A673 (cell line): ENCODE data around the gene ESRRG. TPM values are rescaled to one million over a fixed set of nuclear protein-coding genes. Genes with fewer than 3 reads are reported as not detected.
"Not testable (repeated sequence)": the region's sequence is repeated elsewhere in the genome, so short reads cannot be mapped to it uniquely, and the experiment has no call there.

Source experiments
- BruUV-seq: library from RNA; stranded (reverse); fragments of 400-500 nt; replicated peaks from 2 replicates; lab custom pipeline; 2021; lab: Mats Ljungman, UMichigan
- CTCF ChIA-PET: fragments of 300-600 bp; sonication (Branson Sonifier 250); formaldehyde crosslinking; loops from one replicate; lab custom pipeline; 2022; ENCODE audit warnings: antibody characterized with exemption; lab: Charles Lee
- POLR2A ChIA-PET: fragments of 300-600 bp; sonication (Branson Sonifier 250); formaldehyde crosslinking; loops from one replicate; lab custom pipeline; 2022; ENCODE audit warnings: antibody characterized with exemption; ENCODE audit not compliant: low non-redundant PET; lab: Charles Lee
- DNase-seq: peaks from one replicate; pipeline ENCODE4 v3.0.0-alpha.2; 2015; ENCODE audit warnings: low spot score
- H3K27ac ChIP-seq: fragments of 200-600 bp; sonication (generic); 2 replicates; pipeline ENCODE4 v1.5.1; 2016; ENCODE audit warnings: mixed run types, low read depth, mild to moderate bottlenecking, mixed read lengths, antibody characterized with exemption, low read length; ENCODE audit not compliant: poor library complexity, severe bottlenecking
- H3K27me3 ChIP-seq: fragments of 200-600 bp; sonication (generic); replicated peaks from 2 replicates; pipeline ENCODE4 v1.6.1; 2017; ENCODE audit warnings: mixed run types, low read depth, mild to moderate bottlenecking, mixed read lengths, antibody characterized with exemption, low read length; ENCODE audit not compliant: insufficient read depth, poor library complexity
- H3K36me3 ChIP-seq: fragments of 200-600 bp; sonication (generic); 2 replicates; pipeline ENCODE4 v1.6.1; 2016; ENCODE audit warnings: mixed run types, mild to moderate bottlenecking, mixed read lengths, antibody characterized with exemption, low read length; ENCODE audit not compliant: insufficient read depth, poor library complexity, severe bottlenecking
- H3K4me1 ChIP-seq: fragments of 200-600 bp; sonication (generic); 2 replicates; pipeline ENCODE4 v1.6.1; 2017; ENCODE audit warnings: mixed run types, mild to moderate bottlenecking, mixed read lengths, antibody characterized with exemption, low read length; ENCODE audit not compliant: insufficient read depth, poor library complexity, severe bottlenecking
- H3K4me3 ChIP-seq: fragments of 200-600 bp; sonication (generic); 2 replicates; pipeline ENCODE4 v1.5.1; 2016; ENCODE audit warnings: low read depth, mixed run types, mild to moderate bottlenecking, mixed read lengths, low read length; ENCODE audit not compliant: poor library complexity, severe bottlenecking
- H3K9me3 ChIP-seq: fragments of 200-600 bp; sonication (generic); 2 replicates; pipeline ENCODE4 v1.6.1; 2016; ENCODE audit warnings: mixed run types, low read depth, mild to moderate bottlenecking, mixed read lengths, antibody characterized with exemption, low read length; ENCODE audit not compliant: poor library complexity, severe bottlenecking
- EZH2 ChIP-seq: fragments of 200-600 bp; sonication (generic); IDR thresholded peaks from 2 replicates; pipeline ENCODE4 v1.6.1; 2017; ENCODE audit warnings: borderline replicate concordance, low read depth, mild to moderate bottlenecking, mixed read lengths, antibody characterized with exemption, low read length; ENCODE audit not compliant: poor library complexity, severe bottlenecking
- intact Hi-C: fragments of 100-400 bp; cut with micrococcal nuclease; formaldehyde crosslinking; loops from one replicate; pipeline ENCODE4 v1.10.0; 2022; ENCODE audit not compliant: unreplicated experiment
- total RNA-seq: library from RNA; stranded (reverse); gene quantifications from 2 replicates; pipeline ENCODE4 v1.2.3, GENCODE V29; 2021
- TF ChIP-seq, protein P1 (sequence below): fragments of 300-800, 200-600 bp; sonication (generic); conservative IDR thresholded peaks from 2 replicates; pipeline ENCODE4 v1.5.1; 2017; ENCODE audit warnings: low read depth, mild to moderate bottlenecking, antibody characterized with exemption, low read length, moderate library complexity, mixed read lengths

Gene ESRRG
- total RNA-seq, 1 experiment from 2014 or later, result not detected

- ChIA-PET CTCF (no interaction called here), POLR2A (no interaction called here)
- TF ChIP-seq, protein P1, sequence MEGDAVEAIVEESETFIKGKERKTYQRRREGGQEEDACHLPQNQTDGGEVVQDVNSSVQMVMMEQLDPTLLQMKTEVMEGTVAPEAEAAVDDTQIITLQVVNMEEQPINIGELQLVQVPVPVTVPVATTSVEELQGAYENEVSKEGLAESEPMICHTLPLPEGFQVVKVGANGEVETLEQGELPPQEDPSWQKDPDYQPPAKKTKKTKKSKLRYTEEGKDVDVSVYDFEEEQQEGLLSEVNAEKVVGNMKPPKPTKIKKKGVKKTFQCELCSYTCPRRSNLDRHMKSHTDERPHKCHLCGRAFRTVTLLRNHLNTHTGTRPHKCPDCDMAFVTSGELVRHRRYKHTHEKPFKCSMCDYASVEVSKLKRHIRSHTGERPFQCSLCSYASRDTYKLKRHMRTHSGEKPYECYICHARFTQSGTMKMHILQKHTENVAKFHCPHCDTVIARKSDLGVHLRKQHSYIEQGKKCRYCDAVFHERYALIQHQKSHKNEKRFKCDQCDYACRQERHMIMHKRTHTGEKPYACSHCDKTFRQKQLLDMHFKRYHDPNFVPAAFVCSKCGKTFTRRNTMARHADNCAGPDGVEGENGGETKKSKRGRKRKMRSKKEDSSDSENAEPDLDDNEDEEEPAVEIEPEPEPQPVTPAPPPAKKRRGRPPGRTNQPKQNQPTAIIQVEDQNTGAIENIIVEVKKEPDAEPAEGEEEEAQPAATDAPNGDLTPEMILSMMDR, result no peak
- no peak for TF ChIP-seq EZH2
- Histone ChIP-seq H3K4me3 (no peak overlapping the region), H3K4me1 (no peaks in the 10 kb centered on the region), H3K9me3 (no peaks in the 10 kb centered on the region), H3K36me3 (no peaks in the 10 kb centered on the region), H3K27me3 (peaks cover 24% of the 10 kb centered on the region), H3K27ac (no peak overlapping the region)
- no peak for DNase-seq
- intact Hi-C loops, result no loop called here
- BruUV-seq, result no TSS peak
These were observed 189.5 kb downstream of the ESRRG start for GRCh38 chr1:216533776-216534175.

DNA sequence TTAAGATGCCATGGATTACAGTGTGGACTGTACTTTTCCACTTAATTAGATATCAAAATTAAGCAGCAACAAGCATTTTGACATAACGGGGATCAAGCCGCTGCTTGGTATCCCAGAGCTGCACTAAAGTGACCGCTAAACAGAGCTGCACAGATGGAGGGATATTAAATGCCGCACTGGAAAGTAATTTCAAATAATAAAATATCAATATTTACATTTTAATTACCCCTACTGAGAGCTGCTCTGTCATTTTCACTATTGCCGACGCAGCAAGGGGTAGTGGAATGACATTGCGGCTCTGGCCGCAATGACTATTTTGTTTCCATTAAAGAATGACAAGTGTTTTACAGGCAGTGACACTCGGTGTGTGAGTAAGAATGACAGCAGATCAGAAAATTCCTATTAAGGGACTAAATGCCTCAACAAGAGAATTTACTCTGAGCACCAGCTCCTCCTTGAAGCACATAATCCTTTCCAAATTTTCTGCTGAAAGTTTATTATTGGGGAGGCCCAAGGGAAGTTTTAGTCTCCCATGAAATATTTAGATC is 190.9 kb downstream of the ESRRG start:
- ChIA-PET POLR2A (no interaction called here), CTCF (no interaction called here)
- BruUV-seq, result no TSS peak
- Histone ChIP-seq H3K4me3 (no peak overlapping the region), H3K36me3 (no peaks in the 10 kb centered on the region), H3K27me3 (peaks cover 22% of the 10 kb centered on the region), H3K4me1 (no peaks in the 10 kb centered on the region), H3K27ac (no peak overlapping the region), H3K9me3 (no peaks in the 10 kb centered on the region)
- TF ChIP-seq, protein P1, result no peak
- no peak for TF ChIP-seq EZH2
- DNase-seq, result no peak
- intact Hi-C loops, result no loop called here

GRCh38 chr1:216531263-216532239 is 191.7 kb downstream of the ESRRG start:
- H3K4me1 ChIP-seq, result no peaks in the 10 kb centered on the region
- intact Hi-C loops, result no loop called here
- no peak for DNase-seq
- ChIA-PET CTCF (no interaction called here), POLR2A (no interaction called here)
- peaks cover 22% of the 10 kb centered on the region for H3K27me3 ChIP-seq
- no peaks in the 10 kb centered on the region for H3K36me3 ChIP-seq
- BruUV-seq, result no TSS peak
- H3K27ac ChIP-seq, result no peak overlapping the region
- peak overlapping the region; percentile 38 for H3K4me3 ChIP-seq
- no peaks in the 10 kb centered on the region for H3K9me3 ChIP-seq
- TF ChIP-seq, protein P1, result no peak
- no peak for TF ChIP-seq EZH2

GRCh38 chr1:216529851-216530250 is 193.4 kb downstream of the ESRRG start:
- intact Hi-C loops, H3K27ac ChIP-seq, H3K9me3 ChIP-seq, POLR2A ChIA-PET, H3K4me3 ChIP-seq, DNase-seq, BruUV-seq, CTCF ChIA-PET, H3K36me3 ChIP-seq, H3K4me1 ChIP-seq: not testable (repeated sequence)
- peaks cover 27% of the 10 kb centered on the region for H3K27me3 ChIP-seq
